HepG2 (cell line): ENCODE results near the gene C7orf57. TPM values are rescaled to one million over a fixed set of nuclear protein-coding genes. Genes with fewer than 3 reads are reported as not detected.
A peak's percentile ranks its signal among the peaks of the same experiment; 100 is the strongest.

ENCODE experiments used
- ATF4 ChIP-seq, 2 experiments: fragments of 450-650 bp in 1 of 2; sonication (generic) in 1 of 2; formaldehyde crosslinking; IDR thresholded peaks; 2 replicates each; pipeline versions ENCODE4 v1.5.0 to v1.8.0; 2020 to 2022; ENCODE audit warnings: mild to moderate bottlenecking in 1 of 2, missing genetic modification reagents in 1 of 2
- CENPX ChIP-seq: sonication (generic); formaldehyde crosslinking; IDR thresholded peaks from 2 replicates; pipeline ENCODE4 v1.9.0; 2021; ENCODE audit warnings: mild to moderate bottlenecking, missing genetic modification reagents, moderate library complexity
- EHMT2 ChIP-seq: fragments of 200-600 bp; sonication (generic); IDR thresholded peaks from 2 replicates; pipeline ENCODE4 v1.7.0; 2017; ENCODE audit warnings: antibody characterized with exemption, low read depth, low read length, borderline replicate concordance
- FOXA3 ChIP-seq: IDR thresholded peaks from 2 replicates; pipeline ENCODE4 v1.6.1; 2016; ENCODE audit warnings: missing genetic modification reagents, missing compliant biosample characterization
- HOXA5 ChIP-seq: sonication (generic); formaldehyde crosslinking; IDR thresholded peaks from 2 replicates; pipeline ENCODE4 v1.4.0; 2020; ENCODE audit warnings: missing genetic modification reagents
- KLF6 ChIP-seq: IDR thresholded peaks from 2 replicates; pipeline ENCODE4 v1.8.0; 2016; ENCODE audit warnings: missing biosample characterization, missing genetic modification reagents
- REL ChIP-seq: sonication (generic); formaldehyde crosslinking; conservative IDR thresholded peaks from 2 replicates; pipeline ENCODE4 v1.8.0; 2022; ENCODE audit warnings: mild to moderate bottlenecking, missing genetic modification reagents, moderate library complexity
- SMARCE1 ChIP-seq: fragments of 450-650 bp; IDR thresholded peaks from 2 replicates; pipeline ENCODE4 v1.6.1; 2017; ENCODE audit warnings: borderline replicate concordance
- TCF12 ChIP-seq, 2 experiments: fragments of 450-650 bp in 1 of 2; sonication (generic) in 1 of 2; formaldehyde crosslinking in 1 of 2; IDR thresholded peaks; 2 replicates each; pipeline versions ENCODE4 v1.6.1 to v1.8.0; 2017 to 2022; ENCODE audit warnings: antibody characterized with exemption in 1 of 2, mild to moderate bottlenecking in 1 of 2, missing genetic modification reagents in 1 of 2, moderate library complexity in 1 of 2
- THAP11 ChIP-seq: IDR thresholded peaks from 2 replicates; pipeline ENCODE4 v1.6.1; 2016; ENCODE audit warnings: missing biosample characterization, missing genetic modification reagents
- TOPORS ChIP-seq: sonication (generic); formaldehyde crosslinking; IDR thresholded peaks from 2 replicates; pipeline ENCODE4 v1.8.0; 2023; ENCODE audit warnings: mild to moderate bottlenecking, missing genetic modification reagents
- YY1 ChIP-seq: IDR thresholded peaks from 2 replicates; pipeline ENCODE4 v1.6.1; 2011; ENCODE audit warnings: low read length, low read depth, moderate library complexity, mild to moderate bottlenecking; ENCODE audit not compliant: insufficient read depth, insufficient replicate concordance
- ZIK1 ChIP-seq: sonication (generic); formaldehyde crosslinking; IDR thresholded peaks from 2 replicates; pipeline ENCODE4 v1.5.0; 2020; ENCODE audit warnings: mild to moderate bottlenecking, low read depth, missing genetic modification reagents, borderline replicate concordance
- ZNF10 ChIP-seq: sonication (generic); formaldehyde crosslinking; IDR thresholded peaks from 2 replicates; pipeline ENCODE4 v1.4.0; 2020; ENCODE audit warnings: mild to moderate bottlenecking, low read depth, missing genetic modification reagents, borderline replicate concordance
- ZNF136 ChIP-seq: sonication (generic); formaldehyde crosslinking; IDR thresholded peaks from 2 replicates; pipeline ENCODE4 v1.8.1; 2022; ENCODE audit warnings: low read depth, mild to moderate bottlenecking, moderate library complexity, missing genetic modification reagents
- ZNF230 ChIP-seq: sonication (generic); formaldehyde crosslinking; IDR thresholded peaks from 2 replicates; pipeline ENCODE4 v1.4.0; 2020; ENCODE audit warnings: mild to moderate bottlenecking, missing genetic modification reagents
- ZNF510 ChIP-seq: sonication (generic); formaldehyde crosslinking; IDR thresholded peaks from 2 replicates; pipeline ENCODE4 v1.4.0; 2020; ENCODE audit warnings: low read depth, mild to moderate bottlenecking, missing genetic modification reagents
- ZNF652 ChIP-seq: IDR thresholded peaks from 2 replicates; pipeline ENCODE4 v1.6.1; 2016; ENCODE audit warnings: low read depth, borderline replicate concordance
- ZNF839 ChIP-seq: sonication (generic); formaldehyde crosslinking; IDR thresholded peaks from 2 replicates; pipeline ENCODE4 v1.4.0; 2020; ENCODE audit warnings: missing genetic modification reagents, mild to moderate bottlenecking, borderline replicate concordance
- ZNF878 ChIP-seq: sonication (generic); formaldehyde crosslinking; IDR thresholded peaks from 2 replicates; pipeline ENCODE4 v1.8.1; 2023; ENCODE audit warnings: mild to moderate bottlenecking, missing genetic modification reagents, moderate library complexity
- ZSCAN25 ChIP-seq: sonication (generic); formaldehyde crosslinking; IDR thresholded peaks from 2 replicates; pipeline ENCODE4 v1.8.0; 2022; ENCODE audit warnings: mild to moderate bottlenecking, missing genetic modification reagents
- polyA plus RNA-seq, 8 experiments: library from polyadenylated mRNA; depleted of rRNA in 3 of 8; stranded (reverse) in 7 of 8; unstranded in 1 of 8; fragments of >200 nt; fragmentation: Illumina TruSeq in 4 of 8; extraction: Trizol in 4 of 8; gene quantifications; 2 replicates each; pipeline versions ENCODE4 v1.2.1 to v1.2.3, GENCODE V29; 2011 to 2016; ENCODE audit warnings: low read depth in 4 of 8, missing spikeins in 1 of 8, mixed read lengths in 1 of 8; ENCODE audit not compliant: insufficient read depth in 1 of 8
- total RNA-seq, 5 experiments: library from RNA; depleted of rRNA; stranded (reverse); fragments of >200 nt; fragmentation: Illumina TruSeq; extraction: Trizol; gene quantifications; 2 replicates each; pipeline ENCODE4 v1.2.3, GENCODE V29; 2016; ENCODE audit warnings: low read depth in 1 of 5
- TF ChIP-seq, protein P1 (sequence below): sonication (generic); formaldehyde crosslinking; conservative IDR thresholded peaks from 2 replicates; pipeline ENCODE4 v1.4.0; 2020; ENCODE audit warnings: missing genetic modification reagents
- TF ChIP-seq, protein P2 (sequence below): sonication (generic); formaldehyde crosslinking; IDR thresholded peaks from 2 replicates; pipeline ENCODE4 v1.8.0; 2022; ENCODE audit warnings: missing genetic modification reagents, mild to moderate bottlenecking, borderline replicate concordance

The C7orf57 gene
- total and polyA plus RNA-seq, 2 of the 13 experiments (the other 11 are each of a cell fraction or from before 2014, with no cell fraction given): not detected

- TF ChIP-seq ZNF10 (CRISPR knock-in tag): no peak
- TF ChIP-seq ZNF510: no peak
- TF ChIP-seq, protein P1, sequence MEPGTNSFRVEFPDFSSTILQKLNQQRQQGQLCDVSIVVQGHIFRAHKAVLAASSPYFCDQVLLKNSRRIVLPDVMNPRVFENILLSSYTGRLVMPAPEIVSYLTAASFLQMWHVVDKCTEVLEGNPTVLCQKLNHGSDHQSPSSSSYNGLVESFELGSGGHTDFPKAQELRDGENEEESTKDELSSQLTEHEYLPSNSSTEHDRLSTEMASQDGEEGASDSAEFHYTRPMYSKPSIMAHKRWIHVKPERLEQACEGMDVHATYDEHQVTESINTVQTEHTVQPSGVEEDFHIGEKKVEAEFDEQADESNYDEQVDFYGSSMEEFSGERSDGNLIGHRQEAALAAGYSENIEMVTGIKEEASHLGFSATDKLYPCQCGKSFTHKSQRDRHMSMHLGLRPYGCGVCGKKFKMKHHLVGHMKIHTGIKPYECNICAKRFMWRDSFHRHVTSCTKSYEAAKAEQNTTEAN (CRISPR knock-in tag): no peak
- no peak for TF ChIP-seq ZNF652 (CRISPR knock-in tag)
- no peak for TF ChIP-seq THAP11
- no peak for TF ChIP-seq FOXA3 (CRISPR knock-in tag)
- TF ChIP-seq ZNF839 (CRISPR knock-in tag): no peak
- TF ChIP-seq TCF12 (IDR thresholded peaks at IDR 0.05): no peak
- TF ChIP-seq TCF12 (CRISPR knock-in tag; IDR thresholded peaks at IDR 0.05): no peak; the same call in 1 of the 2 replicates
- no peak for TF ChIP-seq KLF6 (CRISPR knock-in tag)
- no peak for TF ChIP-seq ATF4 (CRISPR knock-in tag; IDR thresholded peaks at IDR 0.05)
- TF ChIP-seq ZNF878 (CRISPR knock-in tag): 0 out of 2 replicates have a peak, but pooled peaks have one; percentile 55
- no peak for TF ChIP-seq ZNF230 (CRISPR knock-in tag)
- no peak for TF ChIP-seq REL (CRISPR knock-in tag)
- TF ChIP-seq TOPORS (CRISPR knock-in tag): no peak
- no peak for TF ChIP-seq ZSCAN25
- TF ChIP-seq EHMT2: no peak
- TF ChIP-seq ZIK1: 0 out of 2 replicates have a peak, but pooled peaks have one; percentile 32
- no peak for TF ChIP-seq CENPX
- TF ChIP-seq YY1: no peak
- TF ChIP-seq, protein P2, sequence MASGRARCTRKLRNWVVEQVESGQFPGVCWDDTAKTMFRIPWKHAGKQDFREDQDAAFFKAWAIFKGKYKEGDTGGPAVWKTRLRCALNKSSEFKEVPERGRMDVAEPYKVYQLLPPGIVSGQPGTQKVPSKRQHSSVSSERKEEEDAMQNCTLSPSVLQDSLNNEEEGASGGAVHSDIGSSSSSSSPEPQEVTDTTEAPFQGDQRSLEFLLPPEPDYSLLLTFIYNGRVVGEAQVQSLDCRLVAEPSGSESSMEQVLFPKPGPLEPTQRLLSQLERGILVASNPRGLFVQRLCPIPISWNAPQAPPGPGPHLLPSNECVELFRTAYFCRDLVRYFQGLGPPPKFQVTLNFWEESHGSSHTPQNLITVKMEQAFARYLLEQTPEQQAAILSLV: peak; percentile 79; the same call in 1 of the 2 replicates
- no peak for TF ChIP-seq ZNF136
- TF ChIP-seq SMARCE1: no peak
- no peak for TF ChIP-seq HOXA5
Measured at GRCh38 chr7:48089046-48090003, 54.0 kb downstream of the C7orf57 start, which contains the start of gene UPP1 (continued).
